Natural killer cell (primary cell): ENCODE data around the gene PITPNB. TPM values are rescaled to one million over a fixed set of nuclear protein-coding genes. Genes with fewer than 3 reads are reported as not detected.

Experiments used
- ATAC-seq, 3 donors: fragments of 150-1000 bp in 2 of 3; fragments of 200-7000 bp in 1 of 3; cut with Tn5 transposase; 1 replicate in 1 of 3; 2 replicates in 2 of 3; pipeline ENCODE4 v1.10.0; 2021; ENCODE audit warnings: mild to moderate bottlenecking in 2 of 3, moderate library complexity in 2 of 3
- DNase-seq, 2 donors: peaks; one replicate each; pipeline versions ENCODE4 v3.0.0 to v3.0.0-alpha.2; 2013 to 2021; ENCODE audit warnings: mixed read lengths in 1 of 2
- H3K27ac ChIP-seq: one replicate; pipeline ENCODE4 v1.5.1; 2013; ENCODE audit warnings: mild to moderate bottlenecking, low read length
- H3K27me3 ChIP-seq: one replicate; pipeline ENCODE4 v1.6.1; 2013; ENCODE audit warnings: low read length; ENCODE audit not compliant: control insufficient read depth, insufficient read depth
- H3K36me3 ChIP-seq: one replicate; pipeline ENCODE4 v1.6.1; 2013; ENCODE audit warnings: low read length; ENCODE audit not compliant: control insufficient read depth, insufficient read depth
- H3K4me1 ChIP-seq: one replicate; pipeline ENCODE4 v1.6.1; 2013; ENCODE audit warnings: low read length; ENCODE audit not compliant: control insufficient read depth, insufficient read depth
- H3K4me3 ChIP-seq: one replicate; pipeline ENCODE4 v1.5.1; 2013; ENCODE audit warnings: low read length
- H3K9me3 ChIP-seq: one replicate; pipeline ENCODE4 v1.6.1; 2013; ENCODE audit warnings: low read length; ENCODE audit not compliant: control insufficient read depth, insufficient read depth
- H3K27ac Mint-ChIP-seq, 2 donors: one replicate each; pipeline ENCODE4 v1.8.0; 2022; ENCODE audit warnings: mild to moderate bottlenecking in 2 of 2, mixed read lengths in 2 of 2, moderate library complexity in 1 of 2
- H3K27me3 Mint-ChIP-seq, 2 donors: one replicate each; pipeline ENCODE4 v1.8.0; 2022; ENCODE audit warnings: low read depth in 2 of 2, mixed read lengths in 2 of 2
- H3K36me3 Mint-ChIP-seq: one replicate; pipeline ENCODE4 v1.8.0; 2022; ENCODE audit warnings: mixed read lengths
- H3K4me1 Mint-ChIP-seq, 2 donors: one replicate each; pipeline ENCODE4 v1.8.0; 2022; ENCODE audit warnings: mixed read lengths in 2 of 2
- H3K4me3 Mint-ChIP-seq: one replicate; pipeline ENCODE4 v1.8.0; 2022; ENCODE audit warnings: mild to moderate bottlenecking, moderate library complexity, mixed read lengths
- H3K9me3 Mint-ChIP-seq, 2 donors: one replicate each; pipeline ENCODE4 v1.8.0; 2022; ENCODE audit warnings: mixed read lengths in 2 of 2
- WGBS: methylation state at CpG from one replicate; pipeline ENCODE4 v1.1.7; 2013; ENCODE audit warnings: missing lambda C conversion rate; ENCODE audit not compliant: insufficient coverage; 5-methylcytosine and 5-hydroxymethylcytosine counted together
- intact Hi-C: fragments of 100-400 bp; cut with micrococcal nuclease; formaldehyde crosslinking; loops from one replicate; pipeline ENCODE4 v1.14.2; 2022
- total RNA-seq, 4 donors: library from RNA; stranded (reverse); fragments of 120-200 nt in 1 of 4; gene quantifications; one replicate each; pipeline versions ENCODE4 v1.2.3 to v1.2.4, GENCODE V29; 2013 to 2022
- TF ChIP-seq, protein P1 (sequence below): fragments of 200-600 bp; IDR thresholded peaks from one replicate; pipeline ENCODE4 v1.8.0; 2022; ENCODE audit warnings: antibody characterized with exemption

PITPNB gene
- total RNA-seq, 3 donors from 2014 or later (not counting 1 experiment from before 2014, with no cell fraction given), result 58.4 to 77.7 (median 65.1) TPM

DNA sequence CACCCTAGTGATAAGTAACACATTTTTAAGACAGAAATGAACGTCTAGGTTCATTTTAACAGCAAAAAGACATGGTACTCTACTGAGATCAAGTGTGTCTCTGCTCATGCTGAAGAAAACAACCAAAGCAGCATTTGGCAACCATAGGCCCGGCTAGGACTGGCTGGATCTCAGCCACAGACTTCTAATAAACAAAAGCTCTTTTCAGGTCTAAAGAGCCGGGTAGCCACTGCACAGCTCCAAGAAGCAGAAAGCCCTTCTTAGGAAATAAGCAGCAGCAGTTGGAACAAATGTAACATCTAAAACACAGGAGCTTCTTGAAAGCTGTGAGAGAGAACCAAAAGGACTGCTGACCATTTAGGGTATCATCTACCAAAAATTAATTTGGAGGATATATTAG, 37.6 kb downstream of the PITPNB start:
- 85% methylated on average over 3 of the region's 3 CpGs for WGBS
- Histone ChIP-seq H3K27ac (no peak overlapping the region), H3K4me3 (no peak overlapping the region), H3K9me3 (no peaks in the 10 kb centered on the region), H3K4me1 (peaks cover 4% of the 10 kb centered on the region), H3K27me3 (no peaks in the 10 kb centered on the region), H3K36me3 (peaks cover 14% of the 10 kb centered on the region)
- Mint-ChIP-seq H3K36me3 (no peaks in the 10 kb centered on the region), H3K4me3 (no peak overlapping the region), H3K27ac (no peak overlapping the region), H3K9me3 (no peaks in the 10 kb centered on the region), H3K4me1 (peaks cover 17 to 27% of the 10 kb centered on the region in 2 donors), H3K27me3 (no peaks in the 10 kb centered on the region)
- TF ChIP-seq, protein P1, sequence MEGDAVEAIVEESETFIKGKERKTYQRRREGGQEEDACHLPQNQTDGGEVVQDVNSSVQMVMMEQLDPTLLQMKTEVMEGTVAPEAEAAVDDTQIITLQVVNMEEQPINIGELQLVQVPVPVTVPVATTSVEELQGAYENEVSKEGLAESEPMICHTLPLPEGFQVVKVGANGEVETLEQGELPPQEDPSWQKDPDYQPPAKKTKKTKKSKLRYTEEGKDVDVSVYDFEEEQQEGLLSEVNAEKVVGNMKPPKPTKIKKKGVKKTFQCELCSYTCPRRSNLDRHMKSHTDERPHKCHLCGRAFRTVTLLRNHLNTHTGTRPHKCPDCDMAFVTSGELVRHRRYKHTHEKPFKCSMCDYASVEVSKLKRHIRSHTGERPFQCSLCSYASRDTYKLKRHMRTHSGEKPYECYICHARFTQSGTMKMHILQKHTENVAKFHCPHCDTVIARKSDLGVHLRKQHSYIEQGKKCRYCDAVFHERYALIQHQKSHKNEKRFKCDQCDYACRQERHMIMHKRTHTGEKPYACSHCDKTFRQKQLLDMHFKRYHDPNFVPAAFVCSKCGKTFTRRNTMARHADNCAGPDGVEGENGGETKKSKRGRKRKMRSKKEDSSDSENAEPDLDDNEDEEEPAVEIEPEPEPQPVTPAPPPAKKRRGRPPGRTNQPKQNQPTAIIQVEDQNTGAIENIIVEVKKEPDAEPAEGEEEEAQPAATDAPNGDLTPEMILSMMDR, result no peak
- ATAC-seq, result no peak
- no peak for DNase-seq
- intact Hi-C loops, result loop anchor here (10.0 kb wide), 2 partner anchors 563 to 713 kb away; no protein-coding TSS in a partner anchor

DNA sequence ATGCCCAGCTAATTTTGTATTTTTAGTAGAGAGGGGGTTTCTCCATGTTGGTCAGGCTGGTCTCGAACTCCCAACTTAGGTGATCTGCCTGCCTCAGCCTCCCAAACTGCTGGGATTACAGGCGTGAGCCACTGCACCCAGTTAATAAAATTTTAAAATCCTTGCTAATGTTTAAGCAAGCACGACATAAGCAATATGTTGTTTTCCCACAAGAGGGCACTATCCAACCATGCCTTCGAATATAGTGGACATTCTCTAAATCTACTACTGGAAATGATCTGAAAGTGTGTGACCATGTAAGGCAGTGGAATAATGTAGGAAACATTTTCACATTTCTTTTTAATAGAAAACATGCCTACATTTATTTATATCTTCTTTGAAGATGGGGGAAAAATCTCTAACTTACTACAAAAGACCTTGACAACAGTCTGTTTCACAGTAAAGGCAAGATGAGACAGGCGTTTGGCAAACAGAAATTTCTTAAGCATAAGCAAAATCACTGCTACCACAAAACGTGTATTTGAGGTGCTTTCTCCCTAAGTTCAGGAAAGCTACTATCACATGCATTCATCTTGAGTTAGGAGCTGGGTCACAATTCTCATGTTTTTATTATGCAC, 38.2 kb downstream of the PITPNB start:
- Histone ChIP-seq H3K4me1 (peaks cover 4% of the 10 kb centered on the region), H3K36me3 (peaks cover 12% of the 10 kb centered on the region), H3K27me3 (no peaks in the 10 kb centered on the region), H3K4me3 (no peak overlapping the region), H3K9me3 (no peaks in the 10 kb centered on the region), H3K27ac (no peak overlapping the region)
- no peaks in the 10 kb centered on the region for H3K27me3 Mint-ChIP-seq
- H3K36me3 Mint-ChIP-seq, result no peaks in the 10 kb centered on the region
- no peak overlapping the region for H3K4me3 Mint-ChIP-seq
- H3K4me1 Mint-ChIP-seq, result peaks cover 22 to 32% of the 10 kb centered on the region in 2 donors
- H3K27ac Mint-ChIP-seq, result no peak overlapping the region
- 57% methylated on average over 5 of the region's 6 CpGs for WGBS
- no peaks in the 10 kb centered on the region for H3K9me3 Mint-ChIP-seq
- DNase-seq (peak in 1 of 2 donors; percentile 69), ATAC-seq (peak; percentile 28 to 62 (median 47))
- TF ChIP-seq, protein P1, result peak; percentile 63
- intact Hi-C loops, result loop anchor here (10.0 kb wide), 2 partner anchors 564 to 714 kb away; no protein-coding TSS in a partner anchor

DNA sequence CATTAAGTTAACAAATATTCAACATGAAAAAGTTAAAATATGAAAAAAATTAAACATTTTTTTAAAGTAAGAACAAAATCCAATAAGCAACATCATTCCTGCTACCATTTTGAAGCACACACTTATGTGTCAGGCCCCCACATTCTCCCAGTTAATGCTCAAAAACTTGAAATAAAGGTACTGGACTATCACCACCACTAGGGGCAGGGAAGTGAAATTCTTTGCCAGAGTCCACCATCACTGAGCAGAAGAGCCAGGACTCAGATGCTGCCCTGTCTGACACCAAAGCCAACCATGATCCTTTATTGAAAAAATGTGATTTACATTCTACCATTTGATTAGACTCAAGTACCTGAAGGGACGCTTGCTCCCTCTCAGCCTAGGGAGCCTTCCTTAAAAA, 39.1 kb downstream of the PITPNB start:
- Mint-ChIP-seq H3K4me1 (peaks cover 30 to 39% of the 10 kb centered on the region in 2 donors), H3K36me3 (no peaks in the 10 kb centered on the region), H3K4me3 (no peak overlapping the region), H3K9me3 (no peaks in the 10 kb centered on the region), H3K27ac (no peak overlapping the region), H3K27me3 (no peaks in the 10 kb centered on the region)
- Histone ChIP-seq H3K36me3 (peaks cover 9% of the 10 kb centered on the region), H3K27me3 (no peaks in the 10 kb centered on the region), H3K9me3 (no peaks in the 10 kb centered on the region), H3K4me3 (no peak overlapping the region), H3K27ac (no peak overlapping the region), H3K4me1 (peaks cover 4% of the 10 kb centered on the region)
- peak in 1 of 2 donors; percentile 42 for DNase-seq
- intact Hi-C loops, result loop anchor here (10.0 kb wide), 2 partner anchors 565 to 715 kb away; no protein-coding TSS in a partner anchor
- peak; percentile 35 to 60 (median 40) for ATAC-seq
- TF ChIP-seq, protein P1, result no peak
- WGBS, result 100% methylated on average over 1 of the region's 1 CpG

DNA sequence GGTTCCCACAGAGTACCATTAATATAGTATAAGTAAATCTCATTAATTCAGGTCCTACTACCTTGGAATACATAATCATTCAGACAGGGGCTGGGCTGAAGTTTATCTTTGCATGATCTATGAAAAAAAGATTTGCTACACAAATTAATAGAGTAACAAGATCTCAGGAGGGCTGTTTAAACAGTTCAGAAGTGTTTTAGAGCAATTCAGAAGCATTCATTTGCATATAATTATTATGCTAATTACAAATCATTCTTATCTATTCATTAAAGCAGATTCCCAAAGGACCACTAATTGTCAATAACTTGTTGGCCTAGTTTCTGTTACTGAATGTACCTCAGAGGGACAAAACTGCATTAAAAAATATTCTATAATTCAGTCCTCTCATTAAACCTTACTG, 40.5 kb downstream of the PITPNB start:
- no peaks in the 10 kb centered on the region for H3K27me3 Mint-ChIP-seq
- H3K27ac Mint-ChIP-seq, result no peak overlapping the region
- H3K4me3 ChIP-seq, result no peak overlapping the region
- intact Hi-C loops, result no loop called here
- no peaks in the 10 kb centered on the region for H3K9me3 Mint-ChIP-seq
- no peaks in the 10 kb centered on the region for H3K36me3 Mint-ChIP-seq
- no peak overlapping the region for H3K27ac ChIP-seq
- peaks cover 8% of the 10 kb centered on the region for H3K36me3 ChIP-seq
- DNase-seq, result no peak
- ATAC-seq, result no peak
- H3K4me3 Mint-ChIP-seq, result no peak overlapping the region
- H3K4me1 Mint-ChIP-seq, result peaks cover 37 to 39% of the 10 kb centered on the region in 2 donors
- no peaks in the 10 kb centered on the region for H3K27me3 ChIP-seq
- peaks cover 4% of the 10 kb centered on the region for H3K4me1 ChIP-seq
- TF ChIP-seq, protein P1, result no peak
- H3K9me3 ChIP-seq, result no peaks in the 10 kb centered on the region
